ENCODE measurements around the gene STYXL1.

DNA sequence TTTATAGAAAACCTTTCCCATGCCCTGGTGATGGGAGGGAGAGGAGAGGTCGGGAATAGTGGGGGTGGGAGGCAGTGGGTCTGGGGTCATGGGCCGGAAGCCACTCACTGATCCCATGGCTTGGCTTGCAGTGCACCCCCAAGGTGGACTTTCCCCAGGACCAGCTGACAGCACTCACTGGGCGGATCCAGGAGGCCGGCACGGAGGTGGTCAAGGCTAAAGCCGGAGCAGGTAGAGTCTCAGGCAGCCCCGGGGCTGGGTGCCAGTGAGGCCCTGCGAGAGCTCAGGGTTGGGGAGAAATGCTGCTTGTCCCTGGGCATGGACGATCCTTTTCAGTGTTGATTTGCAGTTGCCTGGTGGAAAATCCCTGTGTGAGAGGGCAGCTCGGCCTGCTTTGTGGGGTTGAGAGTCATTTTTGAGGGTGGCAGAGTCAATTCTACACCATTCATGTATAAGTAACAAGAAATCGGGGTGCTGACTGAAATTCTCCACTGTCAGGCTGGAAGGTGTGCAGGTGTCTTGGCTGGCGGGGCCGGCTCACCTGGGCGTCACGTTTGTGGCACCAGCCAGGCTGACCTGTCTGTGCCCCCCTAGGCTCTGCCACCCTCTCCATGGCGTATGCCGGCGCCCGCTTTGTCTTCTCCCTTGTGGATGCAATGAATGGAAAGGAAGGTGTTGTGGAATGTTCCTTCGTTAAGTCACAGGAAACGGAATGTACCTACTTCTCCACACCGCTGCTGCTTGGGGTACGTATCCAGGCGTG is 16.6 kb upstream of the STYXL1 start:
- TF ChIP-seq, protein P1, sequence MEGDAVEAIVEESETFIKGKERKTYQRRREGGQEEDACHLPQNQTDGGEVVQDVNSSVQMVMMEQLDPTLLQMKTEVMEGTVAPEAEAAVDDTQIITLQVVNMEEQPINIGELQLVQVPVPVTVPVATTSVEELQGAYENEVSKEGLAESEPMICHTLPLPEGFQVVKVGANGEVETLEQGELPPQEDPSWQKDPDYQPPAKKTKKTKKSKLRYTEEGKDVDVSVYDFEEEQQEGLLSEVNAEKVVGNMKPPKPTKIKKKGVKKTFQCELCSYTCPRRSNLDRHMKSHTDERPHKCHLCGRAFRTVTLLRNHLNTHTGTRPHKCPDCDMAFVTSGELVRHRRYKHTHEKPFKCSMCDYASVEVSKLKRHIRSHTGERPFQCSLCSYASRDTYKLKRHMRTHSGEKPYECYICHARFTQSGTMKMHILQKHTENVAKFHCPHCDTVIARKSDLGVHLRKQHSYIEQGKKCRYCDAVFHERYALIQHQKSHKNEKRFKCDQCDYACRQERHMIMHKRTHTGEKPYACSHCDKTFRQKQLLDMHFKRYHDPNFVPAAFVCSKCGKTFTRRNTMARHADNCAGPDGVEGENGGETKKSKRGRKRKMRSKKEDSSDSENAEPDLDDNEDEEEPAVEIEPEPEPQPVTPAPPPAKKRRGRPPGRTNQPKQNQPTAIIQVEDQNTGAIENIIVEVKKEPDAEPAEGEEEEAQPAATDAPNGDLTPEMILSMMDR (IDR thresholded peaks at IDR 0.05), result no peak
- TF ChIP-seq POLR2A (IDR thresholded peaks at IDR 0.05) (no peak), POLR2AphosphoS5 (IDR thresholded peaks at IDR 0.05) (no peak)

All from breast epithelium (tissue), 3 donors.